Endometrial microvascular endothelial cells (primary cell): ENCODE measurements around the gene LPXN. TPM values are rescaled to one million over a fixed set of nuclear protein-coding genes. Genes with fewer than 3 reads are reported as not detected.

Experiments
- in situ Hi-C: cut with HindIII; loops from 2 replicates; pipeline ENCODE4 v1.10.0; 2017; ENCODE audit warnings: low sequenced_read_pairs, low pct_unique_long_range_greater_than_20kb; ENCODE audit errors: inconsistent ontology term
- total RNA-seq: library from RNA; depleted of rRNA; stranded (reverse); fragments of >200 nt; gene quantifications from one replicate; pipeline ENCODE4 v1.2.3, GENCODE V29; 2015; ENCODE audit errors: inconsistent ontology term

LPXN gene
- total RNA-seq, 1 donor from 2014 or later: 38.0 TPM

DNA sequence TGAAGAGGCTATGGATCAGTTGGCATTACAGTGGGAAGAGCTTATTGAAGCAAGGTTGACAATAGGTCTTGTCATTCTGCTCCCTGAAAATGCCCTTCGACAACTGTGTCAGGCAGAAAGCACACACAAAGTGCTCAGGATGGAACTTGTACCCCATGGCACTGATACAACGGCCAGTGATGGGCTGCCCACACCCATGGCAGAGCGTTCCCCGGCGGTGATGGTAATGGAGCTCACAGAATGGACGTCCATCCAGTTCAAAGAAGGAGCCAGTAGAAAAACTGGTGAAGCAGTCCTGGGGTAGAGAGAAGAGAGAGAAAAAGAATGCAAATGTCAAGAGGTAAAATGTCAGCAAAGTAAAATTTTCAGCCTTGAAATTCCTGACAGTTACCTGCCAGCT is 48.2 kb downstream of the LPXN start:
- in situ Hi-C loops: no loop called here

DNA sequence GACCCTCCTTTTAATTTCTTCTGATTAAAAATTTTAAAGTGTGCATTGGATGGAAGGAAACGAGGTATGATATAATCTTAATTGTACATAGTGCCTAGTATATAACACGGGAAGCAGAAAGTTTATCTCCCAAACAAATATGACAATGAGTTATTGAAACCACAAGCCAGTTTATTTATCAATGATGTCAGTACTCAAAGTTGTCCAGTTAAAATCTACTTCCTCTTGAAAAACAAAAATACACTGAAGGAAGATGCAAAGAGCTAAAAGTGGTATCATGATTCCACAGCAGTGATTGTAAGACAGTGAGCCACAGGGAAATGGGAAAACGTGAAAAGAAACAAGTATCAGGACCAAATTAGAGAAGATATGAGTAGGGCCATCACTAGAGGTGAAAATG is 48.9 kb downstream of the LPXN start:
- in situ Hi-C loops: no loop called here

DNA sequence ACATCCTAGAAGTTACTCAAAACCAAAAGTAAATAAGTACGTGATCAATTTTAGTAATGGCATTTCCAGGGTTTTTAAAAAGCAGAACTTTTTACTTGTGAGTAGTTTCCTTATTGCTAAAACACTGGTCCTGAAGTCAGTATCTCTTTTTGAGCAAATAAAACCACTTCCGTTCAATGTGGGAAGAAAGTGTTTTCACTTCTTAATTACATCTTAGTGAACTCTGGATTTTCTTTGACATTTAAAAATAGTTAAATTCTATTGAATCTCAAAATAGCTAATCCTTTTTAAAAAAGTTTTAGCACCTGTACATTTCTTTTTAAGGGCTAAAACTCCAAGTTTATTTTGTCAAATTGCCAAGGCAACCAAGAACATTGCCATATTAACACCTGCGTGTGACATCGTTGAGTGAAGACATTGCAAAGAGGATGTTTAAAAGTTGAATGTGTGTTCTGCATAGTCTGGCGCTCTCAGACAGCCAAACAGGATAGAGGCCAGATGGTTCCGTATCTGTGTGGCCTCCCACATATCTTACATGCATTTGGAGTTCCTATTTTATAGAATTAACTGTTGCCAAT is 50.5 kb downstream of the LPXN start:
- in situ Hi-C loops: no loop called here

DNA sequence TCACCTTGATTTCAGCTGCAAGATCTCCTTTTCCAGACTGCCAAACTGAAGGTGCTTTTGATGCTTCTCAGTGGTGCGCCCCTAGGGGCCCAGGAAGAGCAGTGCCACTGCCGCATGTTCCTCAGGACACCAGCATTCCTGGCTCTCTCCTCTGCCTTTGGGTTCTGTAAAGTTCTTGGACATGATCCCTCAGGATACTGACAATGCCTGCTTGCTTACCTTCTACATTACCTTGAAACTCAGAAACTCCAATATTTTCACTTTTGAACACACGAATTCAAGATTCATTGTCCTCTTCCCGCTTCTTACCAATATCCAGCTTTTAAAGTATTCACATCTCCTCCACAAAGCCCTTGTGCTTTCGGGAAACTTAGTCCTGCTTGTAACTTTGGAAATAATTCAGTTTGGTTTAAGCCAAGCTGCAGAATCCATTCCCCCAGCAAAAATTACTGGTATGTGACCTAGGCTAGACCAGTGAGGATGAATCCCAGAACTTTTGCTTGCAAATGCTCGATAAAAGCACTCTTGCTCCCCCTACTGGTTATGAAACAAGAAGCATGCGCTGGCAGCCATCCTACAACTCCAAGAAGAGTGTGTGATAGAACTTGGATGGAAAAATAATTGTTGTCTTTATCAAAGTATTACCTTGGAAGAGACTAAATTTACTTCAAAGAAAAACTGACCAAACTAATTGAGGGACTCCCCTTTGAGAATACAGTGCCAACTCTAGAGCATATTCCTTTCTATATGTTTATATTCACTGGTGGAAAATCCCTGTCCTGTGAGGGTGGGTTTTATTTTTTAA is 51.2 kb downstream of the LPXN start:
- in situ Hi-C loops: no loop called here

DNA sequence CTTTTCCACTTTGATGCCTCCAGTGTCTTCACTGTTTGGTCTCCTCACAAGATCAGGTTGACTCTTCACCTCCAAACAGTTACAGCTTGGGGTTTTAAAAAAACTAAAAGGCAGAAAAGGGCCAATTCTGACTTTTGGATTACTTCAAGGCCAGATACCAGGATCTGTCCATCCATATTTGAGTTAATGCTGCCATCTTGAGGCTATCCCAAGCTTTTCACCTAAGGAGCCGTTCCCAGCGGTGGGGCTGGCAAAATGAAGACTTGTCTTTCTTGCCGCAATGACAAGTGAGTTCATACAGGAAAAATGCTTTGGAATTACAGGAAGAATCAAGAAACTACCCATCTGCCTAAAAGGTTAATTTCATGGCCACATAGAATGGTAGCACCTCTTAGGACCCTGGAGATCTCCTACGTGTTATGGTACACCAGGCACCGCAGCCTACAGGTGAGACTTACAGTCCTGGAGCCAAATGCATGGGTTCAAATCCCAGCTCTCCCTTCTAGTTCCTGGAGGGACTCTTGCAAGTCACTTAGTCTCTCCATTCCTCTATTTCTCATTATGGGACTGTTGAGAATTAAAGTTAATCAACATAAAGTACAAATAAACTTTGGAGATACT is 61.8 kb downstream of the LPXN start:
- in situ Hi-C loops: no loop called here

DNA sequence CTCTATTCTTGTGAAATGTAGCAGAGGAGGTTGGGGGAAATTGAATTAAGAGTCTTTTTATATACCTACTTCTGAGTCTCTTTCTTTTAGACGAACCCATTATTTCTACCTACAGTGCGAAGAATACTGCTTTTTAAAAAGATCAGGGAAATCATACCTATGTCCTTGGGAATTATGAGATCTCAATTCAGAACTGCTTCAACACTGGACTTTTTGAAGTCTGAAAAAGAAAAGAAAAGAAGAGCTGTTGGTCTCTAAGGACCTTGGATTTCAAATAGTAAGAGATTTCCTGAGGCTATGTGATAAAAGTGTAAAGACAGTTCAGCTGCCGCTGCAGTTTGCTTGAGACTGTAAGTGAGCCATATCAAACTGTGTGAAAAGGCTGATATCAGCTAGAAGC is 64.0 kb downstream of the LPXN start:
- in situ Hi-C loops: no loop called here

DNA sequence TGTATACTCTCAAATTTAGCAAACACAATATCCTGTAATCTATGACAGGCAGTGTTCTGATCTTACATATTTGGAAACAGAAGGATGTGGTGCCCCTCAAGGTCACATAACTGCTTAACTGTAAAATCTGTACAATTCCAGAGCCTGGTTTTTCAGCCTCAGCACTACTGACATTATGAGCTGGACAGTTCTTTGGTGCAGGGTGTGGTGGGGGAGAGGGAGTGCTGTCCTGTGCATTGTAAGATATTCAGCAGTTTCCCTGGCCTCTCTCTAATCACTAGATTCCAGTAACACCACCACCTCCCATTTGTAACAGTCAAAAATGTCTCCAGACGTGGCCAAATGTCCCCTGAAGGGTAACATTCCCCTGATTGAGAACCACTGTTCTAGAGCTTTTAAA is 65.9 kb downstream of the LPXN start:
- in situ Hi-C loops: no loop called here

DNA sequence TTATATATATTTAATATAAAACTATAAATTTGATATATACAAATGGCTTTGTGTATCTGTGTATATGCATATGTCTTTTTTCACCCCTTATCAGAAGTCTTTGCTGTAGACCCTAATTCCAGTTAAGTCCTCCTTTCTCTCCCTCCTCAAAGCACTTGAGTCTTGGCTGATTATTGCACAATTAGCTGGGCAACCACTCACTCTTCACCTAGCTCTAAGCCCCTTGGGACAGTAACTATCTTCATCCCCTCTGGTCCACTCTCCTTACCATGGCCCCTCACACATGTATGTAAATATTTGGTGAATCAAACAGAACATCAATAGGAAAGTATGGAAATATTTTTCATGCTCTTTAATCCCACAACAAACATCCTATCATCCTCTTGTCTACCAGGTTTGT is 66.8 kb downstream of the LPXN start:
- in situ Hi-C loops: no loop called here

DNA sequence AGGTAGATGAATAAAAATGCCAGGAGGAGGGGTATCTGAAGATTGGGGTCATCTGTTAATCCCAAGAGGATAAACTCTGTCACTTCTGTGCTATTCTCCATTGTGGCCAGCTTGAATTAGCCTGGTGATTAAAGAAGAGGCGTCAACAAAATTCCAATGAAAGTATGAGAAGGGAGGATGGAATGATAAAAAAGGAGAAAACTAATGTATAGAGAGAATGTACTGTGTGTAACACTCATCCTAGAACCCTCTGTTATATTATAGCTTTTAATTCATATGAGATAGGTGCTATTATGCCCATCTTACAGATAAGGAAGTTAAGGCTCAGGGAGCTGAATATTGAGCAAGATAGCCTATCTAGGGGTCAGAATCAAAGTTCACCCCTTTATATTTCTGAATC is 67.7 kb downstream of the LPXN start, which contains the start of gene OR5B21:
Gene OR5B21 (minus strand): TSS at position 101 of the 400 bp plus-strand sequence. CDS start 0 bp downstream, at position 101.
- in situ Hi-C loops: no loop called here

DNA sequence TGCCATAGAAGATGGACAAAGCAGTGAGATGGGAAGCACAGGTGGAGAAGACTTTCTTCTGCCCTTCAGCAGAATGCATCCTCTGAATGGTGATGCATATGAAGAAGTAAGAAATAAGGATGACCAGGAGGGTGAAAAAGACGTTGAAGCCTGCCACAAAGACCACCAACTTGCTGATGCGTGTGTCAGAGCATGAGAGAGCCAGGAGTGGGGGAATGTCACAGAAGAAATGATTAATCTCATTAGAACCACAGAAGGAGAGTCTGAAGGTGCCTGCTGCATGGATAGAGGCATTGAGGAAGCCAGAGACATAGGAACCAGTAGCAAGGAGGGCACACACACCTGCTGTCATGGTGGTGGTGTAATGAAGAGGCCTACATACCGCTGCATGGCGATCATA is 68.3 kb downstream of the LPXN start:
- in situ Hi-C loops: no loop called here

DNA sequence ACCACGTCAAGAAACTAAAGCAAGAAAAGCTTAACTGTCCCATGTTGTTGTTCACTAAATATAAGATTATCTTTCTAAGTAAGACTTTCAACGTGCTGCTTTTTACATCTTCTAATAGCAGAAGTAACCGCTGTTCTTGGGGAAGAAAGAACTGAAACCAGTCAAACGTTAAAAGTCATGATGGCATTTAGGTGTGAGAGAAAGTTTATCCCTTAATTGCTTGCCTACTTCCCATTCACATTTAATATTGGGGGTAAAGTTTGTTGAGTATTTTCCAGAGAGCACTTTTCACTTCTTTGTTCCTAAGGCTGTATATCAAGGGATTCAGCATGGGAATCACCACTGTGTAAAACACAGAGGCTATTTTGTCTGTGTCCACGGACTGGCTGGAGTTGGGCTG is 68.7 kb downstream of the LPXN start:
- in situ Hi-C loops: no loop called here

DNA sequence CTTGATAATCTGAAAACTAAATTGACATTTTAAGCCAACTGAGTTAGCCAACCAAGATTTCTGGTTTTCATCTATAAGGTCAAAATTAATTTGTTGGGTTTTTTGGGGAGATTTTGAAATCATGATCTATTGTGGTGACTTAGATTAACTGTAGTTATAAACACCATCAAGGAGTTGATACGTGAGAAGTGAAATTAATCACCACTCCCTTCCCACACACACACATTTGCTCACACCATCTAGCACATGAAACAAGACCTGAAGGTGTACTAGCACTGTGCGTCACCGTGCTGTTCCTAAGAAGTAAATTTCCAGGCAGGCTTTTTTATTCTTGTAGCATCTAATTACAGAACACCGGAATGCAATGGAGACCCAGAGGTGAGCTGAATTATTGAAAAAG is 69.8 kb downstream of the LPXN start:
- in situ Hi-C loops: no loop called here

DNA sequence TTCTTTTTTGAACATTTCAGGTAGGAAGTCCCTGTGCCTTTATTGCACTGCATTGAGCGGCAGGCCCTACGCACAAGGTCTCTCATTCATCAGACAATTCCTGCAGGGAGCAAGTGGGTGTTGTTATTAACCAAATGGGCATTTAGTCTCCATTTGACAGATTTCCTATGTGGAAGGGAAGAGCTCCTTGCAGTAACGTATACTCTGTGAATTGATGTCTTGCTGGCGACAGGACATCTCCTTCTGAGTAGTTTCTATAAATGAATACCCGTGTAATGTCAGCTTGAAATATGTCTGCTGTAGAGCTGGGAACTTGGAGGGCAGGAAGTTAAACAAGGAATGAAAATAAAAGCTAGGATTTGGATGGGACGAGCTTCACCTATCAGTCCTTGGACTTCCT is 71.4 kb downstream of the LPXN start:
- in situ Hi-C loops: no loop called here

DNA sequence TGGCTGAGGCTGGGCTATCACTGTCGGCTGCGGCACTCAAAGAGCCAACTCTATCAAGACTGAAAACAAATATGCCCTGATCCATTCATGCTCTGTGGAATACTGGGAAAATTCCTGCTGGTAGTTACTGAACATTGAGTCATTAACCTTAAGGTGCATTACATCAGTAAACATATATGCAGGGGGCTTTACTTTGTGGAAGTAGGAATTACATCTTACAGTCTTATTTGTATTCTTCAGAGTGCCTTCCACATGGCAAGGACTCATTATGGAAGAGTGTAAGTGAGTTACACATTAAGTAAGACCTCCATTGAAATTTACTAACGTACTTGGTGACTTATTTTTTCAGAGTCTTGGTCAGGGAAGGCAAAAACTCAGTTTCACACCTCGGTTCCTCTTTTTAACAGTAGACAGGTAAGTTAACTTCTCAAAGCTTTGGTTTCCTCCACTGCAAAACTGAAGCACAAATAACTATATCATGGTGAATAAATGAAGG is 72.2 kb downstream of the LPXN start:
- in situ Hi-C loops: no loop called here

DNA sequence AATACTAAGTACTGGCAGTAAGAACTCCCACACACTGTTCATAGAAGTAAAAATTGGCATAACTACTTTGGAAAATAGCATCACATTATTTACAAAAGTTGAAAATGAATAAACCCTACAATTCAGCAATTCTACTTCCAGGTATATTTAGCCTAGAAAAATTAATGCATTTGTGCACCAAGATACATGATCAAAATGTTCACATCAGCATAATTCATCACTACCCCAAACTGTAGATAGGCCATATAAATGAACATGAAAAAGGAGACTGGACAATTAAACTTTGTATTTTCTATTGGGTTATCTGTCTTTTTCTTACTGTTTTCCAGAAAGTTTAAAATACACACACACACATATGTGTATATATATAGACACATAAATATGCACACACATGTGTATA is 73.7 kb downstream of the LPXN start:
- in situ Hi-C loops: no loop called here

DNA sequence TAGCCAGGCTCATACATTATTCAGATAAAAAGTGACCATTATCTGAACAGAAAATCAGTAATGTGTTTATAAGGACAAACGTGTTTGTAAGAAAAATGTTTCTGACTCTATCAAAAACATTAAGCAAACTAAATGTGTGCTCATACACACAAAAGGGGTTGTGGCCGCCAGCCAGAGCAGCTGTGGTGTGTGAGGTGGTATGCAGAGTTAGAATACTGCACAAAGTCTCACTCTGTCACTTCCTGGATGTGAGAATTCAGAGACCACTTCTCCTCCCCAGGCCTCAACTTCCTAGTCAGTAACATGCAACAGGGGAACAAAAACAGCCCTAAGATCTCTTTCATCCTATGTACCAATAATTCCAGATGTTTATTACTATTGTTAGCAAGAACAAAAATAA is 77.2 kb downstream of the LPXN start:
- in situ Hi-C loops: no loop called here

DNA sequence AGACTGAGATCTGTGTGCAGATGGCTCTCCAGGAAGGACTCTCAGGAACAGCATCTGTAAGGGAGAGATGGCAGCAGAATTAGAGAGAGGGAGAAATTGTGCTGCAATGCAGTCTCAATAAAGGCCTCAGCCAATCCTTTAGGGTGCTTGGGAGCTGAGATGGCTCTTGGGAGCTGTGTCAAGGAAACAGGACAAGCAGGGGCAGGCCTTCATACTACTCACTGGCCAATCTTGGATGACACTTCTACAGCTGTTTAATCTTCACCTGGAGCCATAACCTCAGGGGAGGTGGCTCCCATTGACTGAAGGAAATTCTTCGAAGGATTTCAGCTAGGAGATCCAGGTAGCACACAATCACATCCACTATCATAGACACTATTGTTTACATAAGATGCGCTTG is 77.7 kb downstream of the LPXN start:
- in situ Hi-C loops: no loop called here

DNA sequence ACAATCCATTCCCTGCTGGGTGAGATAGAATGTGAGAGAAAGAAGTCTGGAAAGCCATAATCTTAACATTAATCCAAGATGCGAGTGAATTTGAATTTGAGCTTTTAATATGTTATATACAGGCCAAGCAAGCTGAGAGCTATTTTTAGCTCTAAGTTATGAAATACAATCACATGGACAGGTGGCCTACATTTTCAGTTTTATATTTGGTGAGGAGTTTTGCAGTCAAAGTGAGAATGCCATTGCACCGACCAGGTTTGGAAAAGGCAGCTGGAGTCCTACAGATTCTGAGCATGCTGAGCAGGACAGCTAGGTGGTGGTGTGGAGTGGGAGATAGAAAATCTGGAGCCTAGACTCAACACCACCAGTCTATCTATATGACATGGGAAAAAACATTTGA is 79.8 kb downstream of the LPXN start:
- in situ Hi-C loops: no loop called here

DNA sequence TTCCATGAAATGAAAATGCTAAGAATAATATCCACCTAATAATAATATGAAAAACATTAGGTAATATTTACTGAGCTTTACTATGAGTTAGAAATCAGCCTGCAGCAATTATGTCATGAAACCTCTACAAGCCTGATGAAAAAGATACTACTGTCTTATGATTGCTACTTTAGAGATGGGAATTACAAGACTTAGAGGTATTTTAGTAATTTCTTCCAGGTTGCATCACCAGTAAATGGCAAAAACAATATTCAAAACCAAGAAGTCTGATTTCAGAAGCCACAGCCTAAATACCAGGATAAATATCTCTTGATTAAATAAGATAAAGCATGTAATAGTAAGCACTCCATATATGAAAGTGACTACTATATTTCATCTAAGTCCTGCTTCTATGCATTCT is 81.6 kb downstream of the LPXN start:
- in situ Hi-C loops: no loop called here

DNA sequence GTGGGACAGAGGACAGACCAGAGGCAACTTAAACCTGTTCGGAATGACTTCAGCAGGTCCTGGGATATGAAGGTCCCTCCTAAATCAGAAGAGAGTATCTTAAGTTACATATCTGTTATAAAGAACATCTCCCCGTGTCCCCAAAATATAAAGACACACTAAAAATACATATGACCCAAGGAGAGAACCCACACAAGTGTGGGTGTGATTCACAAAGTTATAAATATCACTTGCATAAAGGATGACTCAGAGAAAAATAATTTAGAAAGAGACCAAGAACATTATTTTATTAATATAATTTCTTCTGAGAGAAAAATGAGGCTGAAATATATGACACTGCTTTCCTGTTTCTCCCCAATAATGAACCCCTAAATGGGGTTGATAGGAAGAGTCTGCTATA is 82.0 kb downstream of the LPXN start:
- in situ Hi-C loops: no loop called here
